Spleen (tissue), 7 donors: ENCODE data around the gene TTC9C.

ENCODE experiments used
- CTCF ChIP-seq, 11 experiments: fragments of 200-600 bp in 7 of 11; fragments of 450-650 bp in 4 of 11; sonication (generic) in 4 of 11; IDR thresholded peaks in 8 of 11; conservative IDR thresholded peaks in 3 of 11; 1 replicate in 7 of 11; 2 replicates in 4 of 11; pipeline versions ENCODE4 v1.4.0 to v1.8.0; 2016 to 2021; ENCODE audit warnings: antibody characterized with exemption in 11 of 11, inconsistent platforms in 4 of 11, mild to moderate bottlenecking in 1 of 11
- POLR2AphosphoS5 ChIP-seq, 3 donors: sonication (generic); formaldehyde crosslinking; IDR thresholded peaks; one replicate each; pipeline ENCODE4 v1.5.1; 2017; ENCODE audit warnings: antibody characterized with exemption in 3 of 3
- donor health status: DM: no; HTN: no; CAD: no; lungs with moderate emphysema.
- donor health status: DM: no; HTN: no; CAD: no.
- donor health status: DM: no; HTN: no; CAD: no.

- TF ChIP-seq POLR2AphosphoS5 (IDR thresholded peaks at IDR 0.05), result no peak
- TF ChIP-seq CTCF (IDR thresholded peaks at IDR 0.05 in 8 of 11, conservative IDR thresholded peaks at IDR 0.05 in 3 of 11), result no peak
Measured at GRCh38 chr11:62705413-62705812, 22.9 kb upstream of the TTC9C start.
